Stimulated activated CD4-positive, alpha-beta T cell treated with anti-CD3 and anti-CD28 coated beads, Interleukin-1b, Interleukin-23, amount 100 ng/mL, for 4 hours (primary cell): ENCODE results near the gene HAUS7.
"Not testable (repeated sequence)": the region's sequence is repeated elsewhere in the genome, so short reads cannot be mapped to it uniquely, and the experiment has no call there.

ENCODE experiments used
- DNase-seq, 2 donors: peaks; one replicate each; pipeline ENCODE4 v3.0.0-alpha.2; 2020; ENCODE audit warnings: low read depth in 2 of 2

The HAUS7 gene

GRCh38 chrX:153409414-153410101 is 60.8 kb downstream of the HAUS7 start:
- no peak for DNase-seq

GRCh38 chrX:153408871-153409351 is 61.5 kb downstream of the HAUS7 start:
- DNase-seq, result no peak

- DNase-seq, result no peak
Observed at GRCh38 chrX:153408221-153408721, 62.1 kb downstream of the HAUS7 start.

- DNase-seq, result no peak
Observed at GRCh38 chrX:153407736-153408135, 62.6 kb downstream of the HAUS7 start.

DNA sequence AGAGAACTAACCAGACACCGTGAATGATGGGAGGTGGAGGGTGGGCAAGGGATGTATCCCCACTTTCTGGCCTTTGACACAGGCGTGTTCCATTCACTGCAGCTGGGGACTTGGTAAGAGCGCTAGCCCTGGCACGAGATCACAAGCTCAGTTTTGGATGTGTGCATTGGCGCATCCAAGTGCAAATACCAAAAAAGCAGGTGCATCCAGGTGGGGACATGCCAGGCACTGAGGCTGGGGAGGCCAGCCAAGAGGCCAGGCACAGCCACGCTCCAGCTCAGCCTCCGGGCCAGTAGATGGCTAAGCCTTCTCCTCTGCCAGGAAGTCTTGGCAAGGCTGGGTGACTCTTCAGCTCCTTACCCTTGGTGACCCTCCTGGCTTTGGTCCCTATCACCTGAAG is 63.5 kb downstream of the HAUS7 start:
- DNase-seq, result no peak

- DNase-seq, result no peak
Observed at GRCh38 chrX:153406011-153406410, 64.4 kb downstream of the HAUS7 start.

GRCh38 chrX:153405426-153405825 is 65.0 kb downstream of the HAUS7 start:
- no peak for DNase-seq

DNA sequence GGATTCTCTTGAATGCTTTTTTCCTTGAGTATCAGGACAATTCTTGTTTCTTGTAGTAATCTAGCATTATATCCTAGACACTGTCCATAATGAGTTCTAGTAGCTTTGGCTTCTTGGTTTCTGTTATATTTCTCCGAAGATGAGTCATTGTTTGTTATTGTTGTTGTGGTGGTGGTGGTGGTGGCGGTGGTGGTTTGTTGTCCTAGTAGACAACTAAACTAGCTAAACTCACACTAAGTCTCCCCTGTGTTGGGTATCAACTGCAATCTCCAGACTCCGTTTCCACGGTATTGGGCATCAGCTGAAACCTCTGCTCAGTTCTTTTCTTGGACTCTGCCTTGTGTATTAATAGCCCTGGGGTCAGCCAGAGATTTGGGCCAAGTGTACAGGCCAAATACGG is 66.0 kb downstream of the HAUS7 start:
- not testable (repeated sequence) for DNase-seq

DNA sequence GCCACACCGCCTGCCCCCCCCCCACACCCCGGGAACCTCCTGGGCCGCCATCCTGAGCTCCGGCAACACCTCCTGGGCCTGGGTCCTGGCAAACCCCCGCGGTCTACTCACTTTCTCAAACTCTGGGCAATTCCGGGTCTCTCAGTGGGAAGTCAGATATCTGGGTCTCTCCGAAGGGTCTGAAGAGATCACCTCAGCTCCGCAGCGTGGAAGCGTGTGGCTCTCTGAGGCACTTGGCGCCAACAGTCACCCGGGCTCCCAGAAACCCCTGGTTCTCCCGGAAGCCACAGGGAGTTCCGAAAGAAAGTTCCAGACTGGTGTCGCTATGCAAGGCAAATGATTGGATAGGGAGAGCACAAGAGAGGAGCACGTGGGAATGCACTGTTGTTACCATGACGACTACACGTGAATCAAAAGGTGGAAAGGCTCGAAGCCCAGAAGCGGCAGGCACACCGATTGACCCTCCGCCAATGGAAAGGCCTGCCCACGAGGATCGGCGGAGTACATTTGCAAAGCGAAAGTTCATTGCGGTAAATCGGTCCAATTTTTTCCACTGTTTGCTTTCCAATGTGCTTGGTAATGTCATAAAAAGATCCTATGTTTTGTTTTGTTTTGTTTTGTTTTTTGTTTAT is 69.1 kb downstream of the HAUS7 start, which contains the start of gene PNMA6E:
Gene PNMA6E, minus strand, starts transcription at position 218 of the 632 bp plus-strand sequence. CDS start 2,501 bp downstream, outside the sequence.
- DNase-seq, result no peak

DNA sequence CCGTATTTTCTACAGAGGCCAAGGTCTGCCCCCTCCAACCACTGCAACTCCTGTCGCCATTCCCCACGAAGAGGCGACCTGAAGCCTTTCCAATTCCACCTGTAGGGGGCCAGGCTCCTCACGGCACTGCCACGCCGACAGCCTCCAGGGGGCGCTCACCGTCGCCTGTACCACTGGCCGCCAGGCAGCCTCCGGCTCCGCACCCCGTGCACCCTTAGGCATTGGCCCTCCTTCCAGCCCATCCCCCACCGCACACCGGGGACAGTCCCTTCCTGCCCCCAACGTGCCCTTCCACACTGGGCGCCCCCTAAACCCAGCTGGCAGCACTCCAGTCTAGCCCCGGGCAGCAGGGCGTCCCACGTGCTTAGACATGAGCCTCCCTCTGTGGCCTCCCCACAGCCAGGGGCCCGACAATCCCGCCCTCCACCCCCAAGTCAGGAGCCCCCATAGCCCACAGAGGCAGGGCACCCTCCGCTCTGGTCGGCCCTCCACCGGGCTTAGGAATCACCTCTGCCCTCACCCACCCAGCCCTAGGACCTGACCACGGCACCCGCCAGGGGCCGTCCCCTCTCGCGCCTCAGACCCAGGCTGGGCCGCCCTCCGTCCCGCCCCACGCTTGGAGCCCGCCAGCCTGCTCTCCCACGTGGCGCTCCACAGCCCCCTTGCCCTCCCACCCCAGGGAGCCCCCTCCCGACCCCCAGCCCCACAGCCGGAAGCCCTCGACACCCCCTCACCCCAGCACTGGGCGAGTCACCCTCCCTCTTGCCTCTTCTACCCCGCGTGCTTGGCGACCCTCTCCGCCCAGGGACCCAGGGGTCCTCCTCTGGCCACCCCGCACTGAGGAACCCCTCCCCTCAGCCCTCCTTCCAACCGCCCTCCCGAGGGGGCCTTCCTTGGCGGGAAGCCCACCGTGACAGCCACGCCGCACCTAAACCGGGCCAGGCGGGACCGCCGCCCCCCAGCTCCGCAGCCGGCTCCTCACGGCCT is 69.9 kb downstream of the HAUS7 start:
- DNase-seq, result peak; percentile 34 to 43

DNA sequence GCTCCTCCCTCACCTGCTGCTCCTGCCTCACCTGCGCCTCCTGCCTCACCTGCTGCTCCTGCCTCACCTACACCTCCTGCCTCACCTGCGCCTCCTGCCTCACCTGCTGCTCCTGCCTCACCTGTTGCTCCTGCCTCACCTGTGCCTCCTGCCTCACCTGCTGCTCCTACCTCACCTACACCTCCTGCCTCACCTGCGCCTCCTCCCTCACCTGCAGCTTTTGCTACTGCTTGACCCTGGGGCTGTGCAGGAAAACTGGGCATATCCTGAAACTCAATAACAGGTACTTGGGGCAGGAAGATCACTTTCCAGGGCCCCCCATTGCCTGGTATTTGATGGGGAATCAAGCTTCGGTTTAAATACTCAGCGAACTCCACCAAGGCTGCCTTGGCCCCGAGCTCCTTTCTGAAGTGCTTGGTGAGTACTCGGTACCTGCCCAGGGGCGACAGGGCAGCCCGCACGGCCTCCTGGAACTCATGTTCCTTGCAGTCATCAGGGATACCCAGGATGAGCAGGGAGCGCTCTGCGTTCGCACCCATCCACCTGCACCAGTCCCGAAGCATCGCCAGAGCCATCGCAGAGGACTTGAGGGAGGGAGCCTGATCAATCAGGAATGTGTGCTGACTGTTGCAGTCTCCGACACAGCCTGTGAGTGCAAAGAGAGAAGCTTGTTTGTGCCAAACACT is 72.0 kb downstream of the HAUS7 start:
- no peak for DNase-seq
